Retinal pigment epithelial cell (primary cell): ENCODE results near the gene HPX.

ENCODE experiments used
- DNase-seq: peaks from one replicate; pipeline ENCODE4 v3.0.0-alpha.2; 2010; ENCODE audit warnings: low read depth
- H3K4me3 ChIP-seq: 2 replicates; pipeline ENCODE4 v1.5.1; 2011; ENCODE audit warnings: mild to moderate bottlenecking, low read length, control low read depth, moderate library complexity
- TF ChIP-seq, protein P1 (sequence below): conservative IDR thresholded peaks from 2 replicates; pipeline ENCODE4 v1.5.1; 2011; ENCODE audit warnings: low read depth, low read length, control low read depth, inconsistent platforms

The HPX gene

DNA sequence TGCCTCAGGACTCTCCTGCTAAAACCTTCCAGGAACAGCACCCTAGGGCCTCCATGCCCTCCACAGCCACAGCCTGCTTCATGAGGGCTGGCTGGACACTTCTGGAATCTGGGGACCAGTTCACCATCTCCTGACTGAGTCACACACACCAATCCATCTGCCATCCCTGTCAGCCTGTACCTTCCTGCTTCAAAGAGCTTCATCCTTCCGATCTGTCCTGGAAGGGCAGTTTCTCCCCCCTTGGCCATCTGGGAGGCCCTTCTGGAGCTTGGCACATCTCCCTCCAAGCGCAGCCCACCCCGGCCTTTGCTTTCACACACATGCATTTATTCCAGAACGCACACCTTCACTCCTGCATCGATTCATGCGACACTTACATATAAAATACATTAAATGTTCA is 34.9 kb downstream of the HPX start:
- no peak overlapping the region for H3K4me3 ChIP-seq
- no peak for DNase-seq
- TF ChIP-seq, protein P1, sequence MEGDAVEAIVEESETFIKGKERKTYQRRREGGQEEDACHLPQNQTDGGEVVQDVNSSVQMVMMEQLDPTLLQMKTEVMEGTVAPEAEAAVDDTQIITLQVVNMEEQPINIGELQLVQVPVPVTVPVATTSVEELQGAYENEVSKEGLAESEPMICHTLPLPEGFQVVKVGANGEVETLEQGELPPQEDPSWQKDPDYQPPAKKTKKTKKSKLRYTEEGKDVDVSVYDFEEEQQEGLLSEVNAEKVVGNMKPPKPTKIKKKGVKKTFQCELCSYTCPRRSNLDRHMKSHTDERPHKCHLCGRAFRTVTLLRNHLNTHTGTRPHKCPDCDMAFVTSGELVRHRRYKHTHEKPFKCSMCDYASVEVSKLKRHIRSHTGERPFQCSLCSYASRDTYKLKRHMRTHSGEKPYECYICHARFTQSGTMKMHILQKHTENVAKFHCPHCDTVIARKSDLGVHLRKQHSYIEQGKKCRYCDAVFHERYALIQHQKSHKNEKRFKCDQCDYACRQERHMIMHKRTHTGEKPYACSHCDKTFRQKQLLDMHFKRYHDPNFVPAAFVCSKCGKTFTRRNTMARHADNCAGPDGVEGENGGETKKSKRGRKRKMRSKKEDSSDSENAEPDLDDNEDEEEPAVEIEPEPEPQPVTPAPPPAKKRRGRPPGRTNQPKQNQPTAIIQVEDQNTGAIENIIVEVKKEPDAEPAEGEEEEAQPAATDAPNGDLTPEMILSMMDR, result no peak

GRCh38 chr11:6405052-6405667 is 35.6 kb downstream of the HPX start:
- H3K4me3 ChIP-seq, result no peak overlapping the region
- TF ChIP-seq, protein P1, result no peak
- peak; percentile 84 for DNase-seq

DNA sequence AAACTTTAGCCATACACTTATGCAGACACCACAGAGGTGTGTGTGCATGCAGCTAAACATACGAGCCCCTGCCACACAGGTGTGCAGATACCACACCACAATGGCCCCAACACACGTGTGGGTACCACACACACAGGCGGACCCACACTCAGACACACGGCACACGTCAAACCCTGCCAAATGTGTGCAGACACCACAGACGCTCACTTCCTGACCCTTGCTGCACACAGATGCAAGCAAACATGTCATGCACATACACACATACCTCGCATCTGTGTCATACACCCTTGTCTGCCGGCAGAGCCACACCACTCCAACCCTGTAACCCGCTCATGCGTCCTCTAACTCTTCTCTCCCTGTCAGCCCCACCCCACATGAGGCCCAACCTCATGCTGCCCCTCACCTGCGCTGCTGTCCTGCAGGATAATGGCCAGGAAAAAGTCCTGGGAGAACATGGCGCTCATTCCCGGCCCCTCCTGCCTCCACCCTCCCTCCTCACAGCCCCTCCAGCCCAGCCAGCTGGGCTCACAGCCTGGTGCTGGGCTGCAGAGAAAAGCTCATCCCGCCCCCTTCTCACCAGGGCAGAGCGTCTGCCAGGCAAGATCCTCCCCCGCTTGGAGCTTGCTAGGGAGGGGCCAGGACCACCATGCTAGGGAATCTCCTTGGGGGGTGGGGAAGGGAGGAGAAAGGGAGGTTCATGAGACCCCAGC is 36.3 kb downstream of the HPX start:
- TF ChIP-seq, protein P1, result no peak
- H3K4me3 ChIP-seq, result no peak overlapping the region
- no peak for DNase-seq

- no peak overlapping the region for H3K4me3 ChIP-seq
- no peak for DNase-seq
- TF ChIP-seq, protein P1, result no peak
Observed at GRCh38 chr11:6403539-6403938, 37.2 kb downstream of the HPX start.

GRCh38 chr11:6402561-6402981 is 38.2 kb downstream of the HPX start:
- TF ChIP-seq, protein P1, result no peak
- DNase-seq, result no peak
- no peak overlapping the region for H3K4me3 ChIP-seq

GRCh38 chr11:6402061-6402470 is 38.7 kb downstream of the HPX start:
- H3K4me3 ChIP-seq, result no peak overlapping the region
- DNase-seq, result no peak
- TF ChIP-seq, protein P1, result no peak

- no peak for DNase-seq
- TF ChIP-seq, protein P1, result no peak
- no peak overlapping the region for H3K4me3 ChIP-seq
Observed at GRCh38 chr11:6401464-6401863, 39.3 kb downstream of the HPX start.
